Endodermal cell (in vitro differentiated cells): Measurements from ENCODE around the gene COPG1. TPM values are rescaled to one million over a fixed set of nuclear protein-coding genes. Genes with fewer than 3 reads are reported as not detected.

Experiments used
- DNase-seq: peaks from one replicate; pipeline ENCODE4 v3.0.0-alpha.2; 2017
- H3K27ac ChIP-seq: 2 replicates; pipeline ENCODE4 v1.5.1; 2013; ENCODE audit warnings: mild to moderate bottlenecking, low read depth, low read length, moderate library complexity
- H3K27me3 ChIP-seq: 2 replicates; pipeline ENCODE4 v1.6.1; 2013; ENCODE audit warnings: mild to moderate bottlenecking, low read length, moderate library complexity; ENCODE audit not compliant: insufficient read depth, control insufficient read depth, poor library complexity, severe bottlenecking
- H3K36me3 ChIP-seq: 2 replicates; pipeline ENCODE4 v1.7.0; 2013; ENCODE audit warnings: mild to moderate bottlenecking, low read length, moderate library complexity; ENCODE audit not compliant: control insufficient read depth, insufficient read depth
- H3K4me1 ChIP-seq: one replicate; pipeline ENCODE4 v1.7.0; 2013; ENCODE audit warnings: low read length; ENCODE audit not compliant: control insufficient read depth, insufficient read depth
- H3K4me3 ChIP-seq: 2 replicates; pipeline ENCODE4 v1.5.1; 2013; ENCODE audit warnings: mild to moderate bottlenecking, low read length, moderate library complexity
- H3K9ac ChIP-seq: 2 replicates; pipeline ENCODE4 v1.6.1; 2013; ENCODE audit warnings: mild to moderate bottlenecking, low read length, moderate library complexity; ENCODE audit not compliant: poor library complexity, severe bottlenecking; ENCODE audit errors: extremely low read depth
- H3K9me3 ChIP-seq: 2 replicates; pipeline ENCODE4 v1.6.1; 2013; ENCODE audit warnings: mild to moderate bottlenecking, low read length, moderate library complexity; ENCODE audit not compliant: control insufficient read depth
- H3K27ac Mint-ChIP-seq: 2 replicates; pipeline ENCODE4 v1.8.0; 2020; ENCODE audit warnings: mixed read lengths
- H3K27me3 Mint-ChIP-seq: 2 replicates; pipeline ENCODE4 v1.8.0; 2021; ENCODE audit warnings: mild to moderate bottlenecking, mixed read lengths; ENCODE audit not compliant: insufficient read depth
- H3K36me3 Mint-ChIP-seq: 2 replicates; pipeline ENCODE4 v1.8.0; 2020; ENCODE audit warnings: low read depth, mixed read lengths
- H3K4me1 Mint-ChIP-seq: 2 replicates; pipeline ENCODE4 v1.8.0; 2020; ENCODE audit warnings: mixed read lengths
- H3K4me3 Mint-ChIP-seq: 2 replicates; pipeline ENCODE4 v1.8.0; 2020; ENCODE audit warnings: mild to moderate bottlenecking, moderate library complexity, mixed read lengths
- H3K9me3 Mint-ChIP-seq: 2 replicates; pipeline ENCODE4 v1.8.0; 2020; ENCODE audit warnings: mild to moderate bottlenecking, mixed read lengths
- WGBS, 2 experiments: methylation state at CpG; one replicate each; pipeline versions ENCODE4 v1.1.5 to v1.1.7; 2013; ENCODE audit warnings: missing lambda C conversion rate in 2 of 2, mixed read lengths in 1 of 2; ENCODE audit not compliant: insufficient coverage in 1 of 2, insufficient read length in 1 of 2; 5-methylcytosine and 5-hydroxymethylcytosine counted together
- total RNA-seq, 2 donors: library from RNA; stranded (reverse); fragmentation: NEBNext Ultra II Directional in 1 of 2; extraction: Animal tissue kit (Norgen Biotek cat#: 25700) in 1 of 2; gene quantifications; 2 replicates in 1 of 2; 3 replicates in 1 of 2; pipeline ENCODE4 v1.2.1, GENCODE V29; 2021
- TF ChIP-seq, protein P1 (sequence below): fragments of 200-600 bp; sonication (generic); conservative IDR thresholded peaks from 2 replicates; pipeline ENCODE4 v1.5.0; 2021; ENCODE audit warnings: antibody characterized with exemption, mild to moderate bottlenecking

Gene COPG1
- total RNA-seq, 2 donors from 2014 or later, result 151 to 193 TPM

DNA sequence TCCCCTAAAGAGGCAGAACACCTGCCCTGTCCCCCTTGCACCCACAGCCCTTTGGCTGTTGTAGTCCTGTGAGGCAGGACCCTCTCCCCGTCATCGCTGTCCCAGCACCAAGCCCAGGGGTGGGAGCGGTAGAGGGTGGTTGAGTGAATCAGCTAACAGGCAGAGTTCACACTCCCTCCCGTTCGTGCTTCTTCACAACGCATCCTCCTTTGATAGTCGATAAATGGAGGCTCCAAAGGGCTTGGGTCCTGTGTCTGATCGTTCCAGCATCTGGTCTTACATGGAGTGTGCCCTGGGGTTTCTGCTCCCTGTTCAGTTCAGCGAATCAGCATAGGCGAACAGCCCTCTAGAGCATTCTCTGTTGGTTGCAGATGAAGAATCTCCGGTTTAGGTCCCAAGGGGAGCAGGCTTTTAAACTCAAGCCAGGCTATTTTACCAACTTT lies 28.4 kb downstream of the COPG1 start:
- no peaks in the 10 kb centered on the region for H3K27me3 ChIP-seq
- peaks cover 16% of the 10 kb centered on the region for H3K4me1 Mint-ChIP-seq
- peaks cover 43% of the 10 kb centered on the region for H3K36me3 Mint-ChIP-seq
- peaks cover 10% of the 10 kb centered on the region for H3K4me1 ChIP-seq
- TF ChIP-seq, protein P1, sequence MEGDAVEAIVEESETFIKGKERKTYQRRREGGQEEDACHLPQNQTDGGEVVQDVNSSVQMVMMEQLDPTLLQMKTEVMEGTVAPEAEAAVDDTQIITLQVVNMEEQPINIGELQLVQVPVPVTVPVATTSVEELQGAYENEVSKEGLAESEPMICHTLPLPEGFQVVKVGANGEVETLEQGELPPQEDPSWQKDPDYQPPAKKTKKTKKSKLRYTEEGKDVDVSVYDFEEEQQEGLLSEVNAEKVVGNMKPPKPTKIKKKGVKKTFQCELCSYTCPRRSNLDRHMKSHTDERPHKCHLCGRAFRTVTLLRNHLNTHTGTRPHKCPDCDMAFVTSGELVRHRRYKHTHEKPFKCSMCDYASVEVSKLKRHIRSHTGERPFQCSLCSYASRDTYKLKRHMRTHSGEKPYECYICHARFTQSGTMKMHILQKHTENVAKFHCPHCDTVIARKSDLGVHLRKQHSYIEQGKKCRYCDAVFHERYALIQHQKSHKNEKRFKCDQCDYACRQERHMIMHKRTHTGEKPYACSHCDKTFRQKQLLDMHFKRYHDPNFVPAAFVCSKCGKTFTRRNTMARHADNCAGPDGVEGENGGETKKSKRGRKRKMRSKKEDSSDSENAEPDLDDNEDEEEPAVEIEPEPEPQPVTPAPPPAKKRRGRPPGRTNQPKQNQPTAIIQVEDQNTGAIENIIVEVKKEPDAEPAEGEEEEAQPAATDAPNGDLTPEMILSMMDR, result no peak
- H3K27me3 Mint-ChIP-seq, result no peaks in the 10 kb centered on the region
- H3K27ac ChIP-seq, result peak overlapping the region; percentile 89
- peak; percentile 64 for DNase-seq
- H3K9me3 ChIP-seq, result no peaks in the 10 kb centered on the region
- H3K36me3 ChIP-seq, result peaks cover 57% of the 10 kb centered on the region
- H3K4me3 ChIP-seq, result peak overlapping the region; percentile 90
- H3K4me3 Mint-ChIP-seq, result peak overlapping the region; percentile 93
- H3K9ac ChIP-seq, result peak overlapping the region; percentile 87
- WGBS, 2 experiments, result 76 to 83% methylated on average over 11 of the region's 11 CpGs
- H3K9me3 Mint-ChIP-seq, result no peaks in the 10 kb centered on the region
- H3K27ac Mint-ChIP-seq, result peak overlapping the region; percentile 98

DNA sequence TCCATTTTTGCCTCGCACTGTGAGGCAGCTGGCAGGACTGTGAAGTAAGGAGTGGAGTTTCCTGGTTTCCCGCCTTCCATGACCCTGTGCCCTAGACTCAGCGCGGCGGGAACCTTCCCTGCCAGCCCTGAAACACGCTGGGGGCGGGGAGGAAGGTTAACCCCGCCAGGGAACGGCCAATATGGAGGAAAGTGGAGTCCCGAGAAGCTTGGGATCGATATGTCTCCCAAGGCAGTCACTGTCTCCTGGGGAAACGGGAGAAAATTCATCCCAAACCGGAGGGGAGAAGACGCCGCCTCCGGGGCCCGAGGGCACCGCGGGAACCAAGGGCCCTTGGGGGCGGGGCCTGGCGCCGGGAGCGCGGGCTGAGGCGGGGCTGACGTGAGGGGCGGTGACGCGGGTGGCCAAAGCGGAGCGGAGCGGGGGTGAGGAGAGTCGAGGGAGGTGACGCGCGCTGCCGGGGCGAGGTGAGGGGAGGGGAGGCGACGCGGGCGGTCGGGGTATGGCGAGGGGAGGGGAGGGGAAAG lies 29.1 kb downstream of the COPG1 start, which contains the start of gene HMCES:
HMCES (plus strand) TSS at position 432 of the 527 bp plus-strand sequence. CDS start 863 bp downstream, outside the sequence.
- Mint-ChIP-seq H3K4me3 (peak within 1 kb of the TSS; percentile 93), H3K9me3 (no peaks in the 10 kb centered on the region), H3K27me3 (no peaks in the 10 kb centered on the region), H3K4me1 (peaks cover 16% of the 10 kb centered on the region), H3K36me3 (peaks cover 42% of the 10 kb centered on the region), H3K27ac (peak within 1 kb of the TSS; percentile 98)
- Histone ChIP-seq H3K27me3 (no peaks in the 10 kb centered on the region), H3K27ac (peak within 1 kb of the TSS; percentile 89), H3K9ac (peak within 1 kb of the TSS; percentile 87), H3K4me1 (peaks cover 10% of the 10 kb centered on the region), H3K4me3 (peak within 1 kb of the TSS; percentile 90), H3K36me3 (peaks cover 52% of the 10 kb centered on the region), H3K9me3 (no peaks in the 10 kb centered on the region)
- 0 to 3% methylated on average over 10 to 44 of the region's 44 CpGs for WGBS, 2 experiments
- peak; percentile 98 for DNase-seq
- TF ChIP-seq, protein P1, result no peak

GRCh38 chr3:129278966-129279906 lies 29.8 kb downstream of the COPG1 start:
- H3K9me3 ChIP-seq, result no peaks in the 10 kb centered on the region
- peak overlapping the region; percentile 90 for H3K4me3 ChIP-seq
- H3K27ac ChIP-seq, result peak overlapping the region; percentile 89
- H3K4me3 Mint-ChIP-seq, result peak overlapping the region; percentile 93
- WGBS, 2 experiments, result 1% methylated on average over 13 to 82 of the region's 82 CpGs
- H3K9me3 Mint-ChIP-seq, result no peaks in the 10 kb centered on the region
- no peaks in the 10 kb centered on the region for H3K27me3 ChIP-seq
- H3K9ac ChIP-seq, result peak overlapping the region; percentile 87
- H3K36me3 ChIP-seq, result peaks cover 44% of the 10 kb centered on the region
- H3K27me3 Mint-ChIP-seq, result no peaks in the 10 kb centered on the region
- DNase-seq, result peak; percentile 87
- peaks cover 16% of the 10 kb centered on the region for H3K4me1 Mint-ChIP-seq
- H3K36me3 Mint-ChIP-seq, result peaks cover 36% of the 10 kb centered on the region
- TF ChIP-seq, protein P1, result no peak
- peak overlapping the region; percentile 98 for H3K27ac Mint-ChIP-seq
- H3K4me1 ChIP-seq, result peaks cover 10% of the 10 kb centered on the region
